ENCODE results near the gene MAD1L1. TPM values are rescaled to one million over a fixed set of nuclear protein-coding genes. Genes with fewer than 3 reads are reported as not detected.

Gene MAD1L1
- total RNA-seq, 1 donor from 2014 or later = 59.6 TPM

DNA sequence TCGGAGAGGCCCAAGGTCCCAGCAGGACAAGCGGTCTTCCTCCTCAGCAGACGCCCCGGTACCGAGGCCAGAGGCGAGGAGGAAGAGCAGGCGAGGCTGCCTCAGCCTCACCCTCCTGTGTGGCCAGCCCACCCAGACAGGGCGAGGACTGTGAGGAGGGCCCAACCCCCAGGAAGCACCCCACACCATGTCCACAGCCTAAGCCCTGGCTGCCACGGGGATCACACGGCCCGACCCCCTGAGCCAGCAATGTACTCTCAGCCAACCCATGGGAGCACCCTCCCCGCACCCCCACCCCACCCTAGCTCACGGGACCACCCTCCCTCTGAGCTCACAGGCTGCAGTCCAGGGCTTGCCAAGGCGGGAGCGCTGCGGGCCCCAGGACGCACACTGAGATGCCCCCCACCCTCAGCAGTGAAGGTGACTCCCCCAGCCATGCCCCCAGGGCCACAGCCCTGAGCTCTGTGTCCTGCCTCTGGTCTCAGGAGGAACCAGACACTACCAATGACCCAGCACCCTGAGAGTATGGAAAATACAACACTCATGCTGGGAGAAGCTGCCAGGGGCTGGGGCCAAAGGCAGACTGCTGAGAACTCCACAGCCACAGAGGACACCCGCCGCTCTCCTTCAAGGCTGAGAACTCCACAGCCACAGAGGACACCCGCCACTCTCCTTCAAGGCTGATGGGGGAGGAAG lies 93.6 kb downstream of the MAD1L1 start:
- TF ChIP-seq, protein P1, sequence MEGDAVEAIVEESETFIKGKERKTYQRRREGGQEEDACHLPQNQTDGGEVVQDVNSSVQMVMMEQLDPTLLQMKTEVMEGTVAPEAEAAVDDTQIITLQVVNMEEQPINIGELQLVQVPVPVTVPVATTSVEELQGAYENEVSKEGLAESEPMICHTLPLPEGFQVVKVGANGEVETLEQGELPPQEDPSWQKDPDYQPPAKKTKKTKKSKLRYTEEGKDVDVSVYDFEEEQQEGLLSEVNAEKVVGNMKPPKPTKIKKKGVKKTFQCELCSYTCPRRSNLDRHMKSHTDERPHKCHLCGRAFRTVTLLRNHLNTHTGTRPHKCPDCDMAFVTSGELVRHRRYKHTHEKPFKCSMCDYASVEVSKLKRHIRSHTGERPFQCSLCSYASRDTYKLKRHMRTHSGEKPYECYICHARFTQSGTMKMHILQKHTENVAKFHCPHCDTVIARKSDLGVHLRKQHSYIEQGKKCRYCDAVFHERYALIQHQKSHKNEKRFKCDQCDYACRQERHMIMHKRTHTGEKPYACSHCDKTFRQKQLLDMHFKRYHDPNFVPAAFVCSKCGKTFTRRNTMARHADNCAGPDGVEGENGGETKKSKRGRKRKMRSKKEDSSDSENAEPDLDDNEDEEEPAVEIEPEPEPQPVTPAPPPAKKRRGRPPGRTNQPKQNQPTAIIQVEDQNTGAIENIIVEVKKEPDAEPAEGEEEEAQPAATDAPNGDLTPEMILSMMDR (IDR thresholded peaks at IDR 0.05) = no peak
- Histone ChIP-seq H3K36me3 (peaks cover 0 to 13% of the 10 kb centered on the region in 2 donors), H3K27ac (no peak overlapping the region), H3K4me3 (no peak overlapping the region), H3K4me1 (no peaks in the 10 kb centered on the region), H3K27me3 (no peaks in the 10 kb centered on the region), H3K9me3 (no peaks in the 10 kb centered on the region)
- no peak for DNase-seq (ENCODE audit: low spot score in 2 of 2)
- intact Hi-C loops (cut with DNase I) = no loop called here

DNA sequence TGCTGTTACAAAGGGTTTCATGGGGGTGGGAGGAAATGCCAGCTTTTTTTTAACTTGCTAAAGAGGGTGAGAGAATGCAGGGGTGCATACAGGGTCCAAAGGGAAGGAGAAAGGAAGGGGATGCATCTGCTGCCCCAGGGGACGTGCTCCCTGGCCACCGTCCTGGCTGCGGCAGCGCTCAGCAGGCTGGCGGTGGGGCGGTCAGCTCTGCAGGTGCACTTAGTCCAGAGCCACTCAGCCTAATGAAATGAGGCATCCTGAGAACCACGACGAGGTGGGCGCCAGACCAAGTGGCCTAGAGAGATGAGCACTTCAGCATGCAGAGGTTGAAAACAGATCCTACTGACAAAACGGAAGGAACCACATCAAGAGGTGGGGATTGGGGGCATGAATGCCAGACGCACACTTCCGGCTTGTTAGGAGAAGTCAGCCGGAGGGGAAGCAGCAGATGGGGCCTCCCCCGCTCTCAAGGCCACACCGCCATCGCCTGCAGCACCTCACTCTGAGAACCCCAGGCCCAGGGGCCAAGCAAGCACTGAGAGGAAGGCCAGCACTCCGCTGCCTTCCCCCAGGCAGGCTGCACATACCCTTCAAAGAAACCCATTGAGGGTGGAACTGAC lies 94.5 kb downstream of the MAD1L1 start:
- DNase-seq (ENCODE audit: low spot score in 2 of 2) = no peak
- H3K27me3 ChIP-seq = no peaks in the 10 kb centered on the region

DNA sequence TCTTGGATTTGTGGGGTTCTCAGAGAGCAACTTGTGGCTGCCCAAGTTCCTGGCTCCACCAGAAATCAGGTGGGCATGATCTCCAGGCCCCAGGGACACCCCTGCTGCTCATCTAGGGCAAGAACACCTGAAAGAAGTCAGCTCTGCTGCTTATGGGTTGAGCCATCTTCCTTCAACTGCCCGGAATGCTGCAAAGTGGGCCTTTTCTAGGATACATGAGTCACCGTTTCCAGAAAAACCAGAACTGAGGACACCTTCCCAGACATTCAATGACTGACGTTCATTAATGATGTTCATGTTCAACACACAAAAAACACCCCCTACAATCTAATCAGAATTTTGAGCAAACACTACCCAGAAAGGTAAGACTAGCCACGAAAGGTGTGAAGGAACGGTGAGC lies 98.0 kb downstream of the MAD1L1 start:
- Histone ChIP-seq H3K36me3 (peaks cover 0 to 8% of the 10 kb centered on the region in 2 donors), H3K27me3 (no peaks in the 10 kb centered on the region), H3K27ac (no peak overlapping the region), H3K9me3 (no peaks in the 10 kb centered on the region), H3K4me1 (no peaks in the 10 kb centered on the region), H3K4me3 (no peak overlapping the region)
- intact Hi-C loops (cut with DNase I) = no loop called here
- no peak for DNase-seq (ENCODE audit: low spot score in 2 of 2)
- TF ChIP-seq, protein P1 (IDR thresholded peaks at IDR 0.05) = no peak

More for the DNA sequence above, 94.5 kb downstream of the MAD1L1 start:
- H3K27ac ChIP-seq = no peak overlapping the region
- no peaks in the 10 kb centered on the region for H3K4me1 ChIP-seq
- no peak overlapping the region for H3K4me3 ChIP-seq
- TF ChIP-seq, protein P1 (IDR thresholded peaks at IDR 0.05) = no peak
- intact Hi-C loops (cut with DNase I) = no loop called here
- peaks cover 0 to 12% of the 10 kb centered on the region in 2 donors for H3K36me3 ChIP-seq
- H3K9me3 ChIP-seq = no peaks in the 10 kb centered on the region

DNA sequence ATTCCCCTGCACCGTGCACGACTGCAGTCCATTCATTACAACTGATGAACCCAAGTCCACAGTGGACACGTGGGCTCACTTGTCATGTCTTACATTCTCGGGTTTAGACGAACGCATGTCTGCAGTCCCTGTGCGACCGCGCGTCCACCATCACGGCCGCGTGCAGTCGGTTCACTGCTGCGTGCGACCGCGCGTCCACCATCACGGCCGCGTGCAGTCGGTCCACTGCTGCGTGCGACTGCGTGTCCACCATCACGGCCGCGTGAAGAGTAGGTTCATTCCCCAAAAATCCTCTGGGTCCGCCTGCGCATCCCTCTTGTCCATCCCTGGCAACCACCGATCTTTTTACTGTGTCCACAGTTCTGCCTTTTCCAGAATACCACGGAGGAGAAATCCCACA lies 100.5 kb downstream of the MAD1L1 start:
- TF ChIP-seq, protein P1 (IDR thresholded peaks at IDR 0.05) = no peak
- intact Hi-C loops (cut with DNase I) = no loop called here
- H3K27ac ChIP-seq = no peak overlapping the region
- H3K4me3 ChIP-seq = no peak overlapping the region
- H3K36me3 ChIP-seq = peaks cover 0 to 5% of the 10 kb centered on the region in 2 donors
- H3K9me3 ChIP-seq = no peaks in the 10 kb centered on the region
- H3K4me1 ChIP-seq = no peaks in the 10 kb centered on the region
- DNase-seq (ENCODE audit: low spot score in 2 of 2) = no peak
- no peaks in the 10 kb centered on the region for H3K27me3 ChIP-seq

DNA sequence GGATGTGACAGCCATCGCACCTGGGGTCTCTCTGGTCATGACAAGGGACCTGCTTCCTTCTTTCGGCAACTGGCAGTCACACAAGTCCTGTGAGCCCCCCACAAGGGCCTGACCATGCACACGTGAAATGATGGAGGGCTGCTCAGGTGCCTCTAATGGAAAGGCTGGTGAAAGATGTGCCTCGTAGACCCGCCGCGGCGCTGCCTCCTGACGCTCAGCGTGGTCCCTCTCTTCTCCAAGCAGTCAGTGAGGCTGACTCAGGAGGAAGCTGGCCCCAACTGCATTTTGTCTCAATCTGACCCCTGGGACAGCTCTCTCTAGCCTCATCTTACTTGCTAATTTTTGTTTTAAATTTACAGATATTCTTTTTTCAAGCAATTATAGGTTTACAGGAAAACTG lies 100.9 kb downstream of the MAD1L1 start:
- no peak for DNase-seq (ENCODE audit: low spot score in 2 of 2)
- Histone ChIP-seq H3K4me3 (no peak overlapping the region), H3K27me3 (no peaks in the 10 kb centered on the region), H3K9me3 (no peaks in the 10 kb centered on the region), H3K36me3 (peaks cover 0 to 5% of the 10 kb centered on the region in 2 donors), H3K4me1 (no peaks in the 10 kb centered on the region), H3K27ac (no peak overlapping the region)
- TF ChIP-seq, protein P1 (IDR thresholded peaks at IDR 0.05) = no peak
- intact Hi-C loops (cut with DNase I) = no loop called here

All from ascending aorta (tissue), 2 donors.